T-helper 1 cell (primary cell): ENCODE data around the gene ST7.

Source experiments
- DNase-seq, 5 donors: peaks; one replicate each; pipeline ENCODE4 v3.0.0-alpha.2; 2012 to 2020

Gene ST7

DNA sequence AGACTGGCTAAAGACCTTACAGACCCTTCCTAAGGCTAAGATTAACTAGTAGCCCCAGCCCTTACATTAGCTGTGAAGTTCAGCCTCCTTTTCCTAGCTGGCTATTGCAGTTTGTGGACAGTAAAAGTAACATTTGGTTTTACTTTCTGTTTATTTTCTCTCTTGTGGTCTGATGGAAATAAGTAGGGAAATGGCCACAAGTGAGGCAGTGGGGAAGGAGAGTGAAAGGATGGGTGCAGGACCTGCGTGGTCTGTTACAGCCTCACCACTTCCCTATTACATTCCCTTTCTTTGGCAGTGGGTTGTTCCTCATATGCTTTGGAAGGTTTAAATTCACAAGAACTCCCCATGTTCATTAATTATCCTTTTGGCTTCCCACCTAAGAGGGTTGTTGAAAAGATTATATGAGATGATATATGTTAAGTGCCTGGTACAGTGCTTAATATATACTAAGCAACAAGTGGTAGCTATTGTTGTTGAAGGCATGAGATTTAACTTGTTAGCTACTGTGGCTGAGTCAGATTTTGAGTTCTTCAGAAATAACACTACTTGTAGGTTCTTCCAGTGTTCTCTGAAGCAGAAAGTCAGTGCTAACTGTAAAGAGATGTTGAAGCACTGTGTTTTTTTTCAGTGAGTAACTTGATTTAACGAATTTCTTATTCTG lies 181.7 kb downstream of the ST7 start:
- DNase-seq, result no peak

DNA sequence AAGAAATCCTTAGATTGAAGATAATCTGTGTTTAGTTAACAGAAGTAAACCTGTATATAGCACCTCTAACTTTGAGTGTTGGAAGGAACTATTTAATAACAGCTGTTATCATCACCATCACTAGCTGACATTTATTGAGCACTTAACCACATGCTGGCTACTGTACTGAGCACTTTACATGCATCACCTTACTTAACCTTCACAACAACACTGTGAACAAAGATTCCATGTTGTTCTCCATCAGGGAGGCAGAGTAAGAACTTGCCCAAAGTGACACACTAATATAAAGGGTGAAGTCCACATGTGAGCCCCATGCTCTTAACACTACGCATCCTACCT lies 182.2 kb downstream of the ST7 start:
- no peak for DNase-seq

DNA sequence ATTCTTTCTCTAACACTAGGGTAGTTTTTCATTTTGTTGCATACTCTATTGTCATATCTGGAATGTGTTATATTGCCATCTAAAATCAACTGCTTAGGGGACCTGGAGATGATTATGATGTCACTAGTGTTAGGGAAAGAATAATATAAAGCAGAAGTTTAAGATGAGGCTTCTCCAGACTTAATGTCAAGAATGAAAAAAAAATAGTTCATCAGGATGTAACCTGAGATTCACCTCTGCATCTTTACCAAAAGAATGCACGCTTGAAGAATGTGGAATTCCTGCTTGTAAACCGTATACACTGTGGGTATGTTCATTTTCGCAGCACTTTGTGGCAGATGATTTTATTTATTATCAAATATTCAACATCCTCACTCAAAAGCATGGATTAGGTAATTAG lies 184.6 kb downstream of the ST7 start:
- no peak for DNase-seq

DNA sequence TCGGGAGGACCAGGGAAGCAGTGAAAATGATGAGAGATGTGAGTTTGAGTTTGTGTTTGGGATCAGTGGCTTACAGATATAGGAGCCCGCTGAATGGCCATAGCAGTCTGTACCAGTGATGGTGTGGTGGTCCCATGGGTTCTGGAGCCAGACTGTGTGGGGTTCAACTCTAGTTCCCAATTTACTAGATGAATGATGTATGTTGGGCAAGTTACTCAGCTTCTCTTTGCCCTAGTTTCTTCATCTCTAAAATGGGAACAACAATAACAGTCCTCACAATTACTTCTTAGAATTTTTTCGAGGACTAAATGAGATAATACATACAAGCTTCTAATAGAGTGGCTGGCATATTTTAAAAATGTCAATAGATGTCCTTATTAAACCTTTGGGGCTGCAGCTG lies 185.2 kb downstream of the ST7 start:
- DNase-seq, result no peak

DNA sequence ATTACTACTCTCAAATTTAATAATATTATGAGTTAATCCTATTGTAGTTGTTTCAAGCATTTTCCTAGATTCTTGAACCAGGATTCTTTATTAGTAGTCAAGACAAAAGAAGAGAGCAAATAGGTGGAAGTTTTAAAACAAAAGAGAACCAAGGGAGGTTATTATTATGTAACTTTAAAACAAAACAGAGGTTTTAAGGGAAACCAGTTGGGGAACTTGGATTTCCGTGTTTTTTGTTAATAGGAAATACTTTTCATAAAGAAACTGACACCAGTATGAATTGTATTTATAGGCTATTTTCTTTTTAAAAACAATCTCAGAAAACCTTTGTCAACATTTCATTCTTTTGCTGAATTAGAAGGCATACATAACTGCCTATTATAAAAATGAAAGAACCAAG lies 185.7 kb downstream of the ST7 start:
- DNase-seq, result no peak

DNA sequence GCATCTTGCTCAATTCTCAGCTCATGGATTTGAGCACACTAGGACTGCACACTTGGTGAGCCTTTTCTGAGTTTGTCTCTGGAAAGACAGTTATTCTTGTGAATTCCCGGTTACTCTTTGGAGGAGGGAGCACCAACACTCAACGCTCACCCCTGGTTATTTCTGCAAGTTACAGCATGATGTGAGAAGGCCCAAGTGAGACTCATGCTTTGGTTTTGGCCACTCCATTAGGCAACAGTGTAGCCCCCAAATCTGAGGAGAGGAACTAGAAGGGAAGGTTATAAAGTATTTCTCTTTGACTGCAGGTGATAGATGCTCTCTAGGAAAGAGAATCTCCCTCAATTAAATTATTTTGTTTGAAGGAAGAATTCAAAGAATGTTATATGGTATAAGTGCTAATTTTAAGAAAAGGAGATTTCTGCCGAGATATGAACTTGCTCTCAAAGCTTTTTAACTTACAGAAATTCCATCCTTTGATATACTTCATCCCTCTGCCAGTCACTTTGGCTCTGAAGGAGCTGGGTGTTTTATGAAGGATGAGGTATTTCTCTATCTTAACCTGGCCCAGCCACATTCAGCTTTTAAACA lies 186.2 kb downstream of the ST7 start:
- no peak for DNase-seq

DNA sequence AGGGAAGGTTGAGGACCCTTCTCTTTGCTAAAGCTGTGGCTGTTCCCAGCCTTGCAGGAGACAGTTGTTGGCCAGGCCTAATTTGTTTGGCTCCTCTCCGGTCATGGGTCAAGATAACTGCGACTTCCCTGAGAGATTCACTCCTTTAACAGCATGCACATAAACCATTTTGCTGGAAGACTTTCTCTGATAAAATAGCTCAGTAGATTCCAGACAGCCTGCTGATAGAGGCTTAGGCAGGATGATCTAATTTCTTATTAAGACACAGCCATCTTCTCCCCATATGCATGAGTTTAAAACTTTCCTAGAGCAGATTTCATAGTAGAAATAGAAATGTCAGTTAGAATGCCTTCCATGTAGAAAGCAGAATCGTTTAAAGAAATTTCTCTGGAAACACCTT lies 187.6 kb downstream of the ST7 start:
- DNase-seq, result no peak

DNA sequence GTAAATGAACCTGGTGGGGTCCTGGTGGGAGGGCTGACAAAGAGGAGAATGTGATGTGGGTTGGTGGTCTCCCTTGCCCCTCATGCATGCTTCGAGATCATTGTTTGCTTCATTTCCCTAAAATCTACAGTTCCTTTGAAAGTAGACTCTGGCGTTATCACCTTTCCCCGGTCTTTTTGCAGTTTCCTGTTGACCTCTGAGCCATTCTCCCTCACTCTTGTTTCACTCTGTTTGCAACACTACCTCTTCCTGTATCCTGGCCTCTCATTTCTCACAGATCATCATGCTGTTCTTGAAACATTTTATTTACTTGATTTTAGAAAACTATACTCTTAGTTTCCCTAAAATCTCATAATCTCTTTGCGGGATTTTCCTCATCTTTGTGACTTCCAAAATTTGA lies 189.8 kb downstream of the ST7 start:
- DNase-seq, result no peak

DNA sequence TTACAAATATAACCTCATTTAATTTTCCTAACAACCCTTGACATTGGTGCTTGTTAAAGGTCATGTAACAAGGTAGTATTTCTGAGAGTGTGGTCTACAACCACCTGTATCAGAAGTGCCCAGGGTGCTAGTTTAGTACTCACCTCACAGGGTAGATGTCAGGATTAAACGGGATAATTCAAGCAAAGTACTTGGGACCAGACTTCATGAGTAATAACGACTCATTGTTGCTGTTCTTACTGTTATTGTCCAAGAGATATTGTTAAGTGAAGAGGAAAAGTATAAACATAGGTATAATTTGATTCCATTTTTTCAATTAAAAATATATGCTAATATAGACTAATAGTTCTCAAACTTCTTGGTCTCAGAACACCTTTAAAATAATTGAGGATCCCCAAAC lies 190.3 kb downstream of the ST7 start:
- DNase-seq, result no peak

DNA sequence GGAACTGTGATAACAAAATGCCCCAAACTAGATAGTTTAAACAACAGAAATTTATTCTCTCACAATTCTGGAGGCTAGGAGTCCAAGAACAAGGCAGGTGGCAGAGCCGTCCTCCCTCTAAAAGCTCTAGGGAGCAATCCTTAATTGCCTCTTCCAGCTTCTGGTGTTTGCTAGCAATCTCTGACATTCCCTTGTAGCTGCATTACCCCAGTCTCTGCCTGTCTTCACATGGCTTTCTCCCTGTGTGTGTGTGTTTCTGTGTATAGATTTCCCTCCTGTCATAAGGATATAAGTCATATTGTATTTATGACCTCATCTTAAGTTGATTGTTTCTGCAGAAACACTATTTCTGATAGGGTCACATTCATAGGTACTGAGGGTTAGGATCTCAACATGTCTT lies 192.0 kb downstream of the ST7 start:
- DNase-seq, result no peak

DNA sequence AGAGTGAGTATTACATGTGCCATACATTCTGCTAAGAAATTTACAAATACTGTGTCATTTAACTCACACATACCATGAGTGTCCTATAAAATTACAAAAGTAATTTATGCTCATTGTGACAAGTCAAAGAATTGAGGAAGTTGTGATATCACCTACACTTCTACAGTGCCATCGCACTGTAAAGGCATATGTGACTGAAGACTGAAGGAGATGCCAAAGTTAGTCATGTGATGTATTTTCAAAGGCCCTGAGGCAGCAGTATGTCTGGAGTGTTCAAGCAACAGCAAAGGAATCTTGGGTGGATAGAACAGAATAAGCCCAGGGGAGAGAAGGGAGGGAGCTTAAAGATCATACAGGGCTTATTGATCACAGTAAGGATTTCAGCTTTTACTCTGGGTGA lies 192.8 kb downstream of the ST7 start:
- no peak for DNase-seq

DNA sequence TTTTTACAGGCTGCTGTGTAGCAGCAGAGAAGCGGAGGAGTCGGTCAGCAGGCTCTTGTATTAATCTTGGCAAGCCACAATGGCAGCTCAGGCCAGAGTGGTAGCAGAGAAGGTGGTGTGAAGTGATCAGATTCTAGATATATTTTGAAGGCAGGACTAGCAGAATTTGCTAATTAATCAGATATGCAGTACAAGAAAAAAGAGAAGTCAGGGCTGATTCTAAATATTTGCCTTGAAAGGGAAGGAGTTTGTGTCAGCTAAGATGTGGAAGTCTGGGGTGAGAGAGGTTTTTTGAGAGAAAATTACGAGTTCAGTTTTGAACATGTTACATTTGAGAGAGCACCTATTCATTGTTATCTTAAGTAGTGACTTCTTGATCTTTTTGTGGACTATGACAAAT lies 193.2 kb downstream of the ST7 start:
- DNase-seq, result no peak

DNA sequence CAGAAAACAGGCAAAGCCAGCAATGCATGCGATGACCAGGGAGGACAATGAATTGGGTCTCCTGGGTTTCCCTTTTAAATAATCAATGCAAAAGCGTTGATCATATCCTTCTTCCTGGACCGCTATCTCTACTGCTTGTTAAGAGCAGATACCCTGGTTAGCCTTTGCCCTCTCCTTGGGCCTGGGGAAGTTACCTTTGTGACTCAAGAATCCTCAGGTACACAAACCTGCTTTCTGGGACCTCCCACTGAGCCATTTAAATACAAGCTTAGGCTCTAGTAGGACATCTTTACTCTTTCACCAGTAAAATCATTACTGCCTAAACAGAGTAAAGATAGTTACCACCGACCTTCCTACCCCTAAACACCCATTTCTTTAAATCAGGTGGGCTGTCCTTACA lies 195.7 kb downstream of the ST7 start:
- DNase-seq, result no peak

DNA sequence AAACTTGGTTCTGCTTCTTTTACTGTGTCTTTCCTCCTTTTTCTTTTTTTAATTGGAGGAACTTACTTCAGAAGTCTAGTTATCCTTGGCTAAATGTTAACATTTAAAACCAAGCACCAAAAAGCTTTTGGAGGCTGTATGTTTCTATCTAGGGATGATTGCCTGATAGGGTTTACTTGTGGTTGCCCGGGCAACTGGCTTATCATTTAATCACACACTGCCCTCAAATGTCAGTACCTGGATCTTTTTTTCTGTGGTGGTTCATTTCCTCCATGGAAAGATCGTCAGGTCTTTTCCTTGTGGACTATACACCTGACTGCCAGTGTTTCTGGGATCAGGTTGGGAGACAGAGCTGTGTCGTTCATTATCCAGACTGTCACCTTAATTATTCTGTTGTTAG lies 196.4 kb downstream of the ST7 start:
- DNase-seq, result no peak

DNA sequence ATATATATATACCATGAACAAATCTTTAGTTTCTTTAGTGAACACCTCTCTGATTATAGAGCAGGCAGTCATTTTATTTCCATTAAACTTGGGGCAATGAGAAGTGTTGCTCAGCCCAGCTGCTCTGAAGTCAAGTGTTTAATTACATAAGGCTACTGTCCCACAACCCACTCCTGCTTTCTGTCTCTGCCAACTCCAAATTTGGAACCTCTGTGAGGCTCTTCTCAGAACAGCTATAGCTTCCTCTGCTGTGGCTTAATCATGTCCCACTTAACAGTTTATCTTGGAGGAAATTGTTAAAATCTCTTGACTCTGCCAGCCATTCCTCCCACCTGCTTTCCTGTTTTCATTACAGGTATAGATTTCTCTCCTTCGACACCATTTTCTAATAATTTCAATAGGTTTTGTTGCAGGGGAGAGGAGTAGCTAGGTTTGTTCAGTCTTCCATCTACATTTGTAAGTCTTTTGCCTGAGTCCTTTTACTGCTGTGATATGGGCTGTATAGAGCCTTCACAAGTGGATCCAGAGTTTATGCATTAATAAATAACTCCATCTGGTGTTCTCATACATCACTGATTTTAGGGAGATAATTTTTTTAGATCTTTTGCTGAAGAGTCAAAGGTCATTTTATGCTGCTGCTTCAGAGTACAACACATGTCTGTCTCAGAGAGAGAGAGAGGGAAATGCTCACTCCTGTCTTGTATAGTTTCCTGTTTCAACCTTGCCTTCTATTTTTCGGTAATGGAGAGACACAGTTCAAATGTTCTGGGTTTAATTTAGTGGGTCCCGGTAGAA lies 199.1 kb downstream of the ST7 start:
- DNase-seq, result no peak

DNA sequence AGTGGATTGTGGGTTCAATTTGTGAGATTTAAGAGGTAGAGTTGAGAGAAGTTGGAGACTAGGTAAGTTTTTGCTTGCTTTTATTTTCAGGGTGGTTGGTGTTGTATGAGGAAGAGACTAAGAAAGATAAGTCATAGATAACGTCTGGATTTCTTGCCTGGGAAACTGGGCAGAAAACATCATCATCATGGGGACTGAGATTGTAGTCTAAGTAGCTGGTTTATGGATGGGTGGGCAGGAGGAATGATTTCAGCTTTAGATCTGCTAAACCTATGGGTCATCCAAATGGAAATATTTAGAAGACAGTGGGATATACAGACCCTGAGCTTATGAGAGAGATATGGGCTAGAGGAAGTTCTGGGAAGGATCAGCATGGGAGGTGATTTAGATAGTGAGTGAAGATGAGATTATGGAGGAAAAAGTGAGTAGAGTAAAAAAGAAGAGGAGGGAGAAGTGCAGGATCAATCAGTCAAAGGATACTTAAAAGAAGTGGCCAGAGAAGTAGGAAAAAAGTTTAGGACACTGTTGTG lies 199.8 kb downstream of the ST7 start:
- no peak for DNase-seq

DNA sequence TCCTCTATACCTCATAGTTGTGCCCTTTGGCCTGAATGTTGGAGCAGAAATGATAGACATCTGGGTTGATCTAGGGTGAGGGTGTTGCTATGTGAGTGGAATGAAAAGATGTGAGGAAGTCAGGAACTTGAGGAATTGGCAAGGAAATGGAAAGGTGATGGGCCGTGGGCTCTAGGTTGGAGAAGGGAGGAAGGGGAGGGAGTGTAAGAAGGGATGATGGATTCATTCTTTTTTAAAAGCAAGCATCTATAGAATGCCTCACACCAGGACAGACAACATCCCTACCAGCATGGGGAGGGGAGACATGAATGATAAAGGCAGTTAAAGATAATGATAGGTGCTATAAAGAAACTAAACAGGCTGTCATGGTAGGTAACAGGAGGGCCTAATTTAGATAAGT lies 201.4 kb downstream of the ST7 start:
- DNase-seq, result no peak

DNA sequence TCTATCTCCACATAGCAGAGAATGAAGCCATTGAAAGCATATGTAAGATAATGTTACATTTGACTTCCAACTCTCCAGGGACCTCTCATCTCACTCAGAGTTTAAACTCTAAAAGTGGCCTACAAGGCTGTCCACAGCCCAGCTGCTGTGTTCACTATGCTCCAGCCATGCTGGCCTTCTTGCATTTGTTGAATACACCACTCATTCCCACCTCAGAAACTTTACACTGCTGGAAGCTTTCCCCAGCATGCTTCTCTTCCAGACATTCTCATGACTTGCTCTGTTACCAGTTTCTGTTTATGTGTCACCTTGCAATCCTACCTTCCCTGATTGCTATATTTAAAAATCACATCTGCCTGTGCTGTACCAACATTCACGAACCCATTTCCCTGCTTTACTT lies 202.4 kb downstream of the ST7 start:
- no peak for DNase-seq

DNA sequence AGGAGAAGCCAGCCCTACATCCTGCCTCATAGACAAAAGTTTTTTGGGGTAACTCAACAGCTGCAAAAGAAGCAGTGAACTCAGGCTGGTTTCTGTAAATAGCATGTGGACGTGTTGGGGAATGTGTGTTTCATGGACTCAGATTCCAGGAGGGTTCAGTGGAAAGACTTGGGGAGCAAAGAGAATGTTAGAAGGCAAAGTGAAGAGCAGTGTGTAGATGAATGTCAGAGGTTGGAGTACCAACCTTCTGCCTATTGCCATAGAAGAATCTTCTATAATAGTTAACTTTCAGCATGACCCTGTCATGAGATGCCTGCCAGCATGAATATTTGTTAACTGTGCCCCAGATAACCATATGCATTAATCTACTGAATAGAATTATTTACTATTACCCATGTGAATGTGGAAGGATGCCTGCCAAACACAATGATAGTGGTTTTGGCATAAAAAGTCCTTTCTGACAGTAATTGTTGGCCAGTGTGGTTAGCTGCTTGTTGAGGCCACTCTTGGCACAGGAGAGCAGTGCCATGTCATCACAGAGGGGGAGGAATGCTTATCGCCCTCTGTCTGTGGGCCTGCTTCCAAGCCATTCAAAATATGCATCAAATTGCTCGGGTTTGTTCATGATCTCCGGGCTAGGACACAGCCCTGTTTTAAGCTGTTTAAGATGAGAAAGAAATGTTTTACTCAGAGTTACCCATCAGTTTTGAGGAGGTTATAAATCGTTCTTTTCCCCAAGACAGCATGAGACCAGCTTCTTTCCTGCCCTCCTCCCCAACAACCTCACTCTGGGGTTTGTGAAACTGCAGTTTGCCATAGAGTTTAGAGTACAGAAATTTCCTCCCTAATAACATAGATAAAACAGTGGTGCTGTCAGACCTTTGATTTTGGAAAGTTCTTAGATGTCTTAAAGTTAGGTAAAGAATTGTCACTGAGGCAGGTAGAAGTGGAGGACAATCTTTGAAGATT lies 204.2 kb downstream of the ST7 start:
- DNase-seq, result no peak

DNA sequence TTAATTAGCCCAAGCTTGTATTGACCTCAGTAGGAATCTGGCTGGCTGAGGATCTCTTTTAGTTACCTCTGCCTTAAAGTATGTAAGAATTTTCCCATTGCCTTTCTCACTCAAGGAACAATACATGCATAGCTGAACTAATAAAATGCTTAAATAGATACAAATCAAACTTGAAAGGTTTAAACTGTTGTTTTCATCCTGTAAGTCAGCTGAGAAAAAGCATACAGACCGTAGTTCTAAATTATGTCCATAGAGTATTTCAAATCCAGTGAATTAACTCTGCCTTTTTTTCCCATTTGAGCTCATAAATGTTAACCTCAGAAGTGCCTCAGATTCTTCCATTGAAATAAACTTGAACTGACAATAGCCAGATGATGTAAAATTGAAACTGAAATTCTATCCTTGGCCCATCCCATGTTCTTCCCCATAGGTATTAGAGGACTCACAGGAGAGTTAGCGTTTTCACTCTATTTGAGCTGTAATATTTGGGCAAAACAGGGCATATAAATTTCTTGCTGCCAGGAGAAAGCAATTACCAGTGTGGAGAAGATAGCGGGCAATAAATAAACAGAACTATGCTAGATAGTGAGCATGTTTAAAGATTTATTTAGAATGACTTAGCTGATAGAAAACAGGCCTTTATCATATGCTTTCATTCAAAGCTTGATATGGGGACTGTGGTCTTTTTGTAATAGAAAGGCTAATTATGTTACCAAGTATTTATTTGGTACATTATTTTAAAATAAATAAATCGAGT lies 205.8 kb downstream of the ST7 start:
- DNase-seq, result no peak

DNA sequence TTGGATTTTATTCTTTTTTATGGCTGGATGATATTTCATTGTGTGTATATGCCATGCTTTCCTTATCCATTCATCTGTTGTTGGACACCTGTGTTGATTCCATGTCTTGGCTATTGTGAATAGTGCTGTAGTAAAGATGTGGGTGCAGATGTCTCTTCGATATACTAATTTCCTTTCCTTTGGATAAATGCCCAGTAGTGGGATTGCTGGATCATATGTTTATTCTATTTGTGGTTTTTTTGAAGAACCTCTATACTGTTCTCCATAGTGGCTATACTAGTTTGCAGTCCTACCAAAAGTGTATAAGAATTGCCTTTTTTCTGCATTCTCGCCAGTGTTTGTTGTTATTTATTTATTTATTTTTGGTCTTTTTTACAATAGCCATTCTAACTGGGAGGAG lies 209.8 kb downstream of the ST7 start:
- DNase-seq, result no peak

DNA sequence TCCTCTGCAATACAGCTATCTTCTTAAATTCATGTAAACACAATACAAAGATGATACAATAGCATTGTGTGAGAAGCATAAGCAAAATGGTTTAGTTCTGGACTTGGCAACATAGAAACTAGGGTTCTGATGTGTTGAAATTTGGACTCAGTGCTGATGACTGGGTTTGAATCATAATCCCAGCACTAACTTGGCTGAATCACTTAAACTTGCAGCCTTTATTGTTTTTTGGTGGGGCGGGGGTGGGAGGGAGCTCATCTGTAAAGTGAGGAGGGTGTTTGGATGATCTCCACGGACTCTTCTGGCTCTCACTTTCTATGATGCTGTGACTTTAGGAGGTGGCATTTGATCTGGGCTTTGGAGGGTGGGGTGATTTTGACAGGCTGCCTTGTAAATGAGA lies 211.3 kb downstream of the ST7 start:
- DNase-seq, result no peak
